Central memory CD8-positive, alpha-beta T cell (primary cell): Measurements from ENCODE around the gene SPINK2.

Experiments
- ATAC-seq: fragments of 150-1000 bp; cut with Tn5 transposase; replicated peaks from 2 replicates; pipeline ENCODE4 v1.10.0; 2022; ENCODE audit warnings: mild to moderate bottlenecking, moderate FRiP score, moderate number of reproducible peaks; ENCODE audit not compliant: poor library complexity, severe bottlenecking; ENCODE audit errors: extremely low read depth
- DNase-seq, 2 donors: peaks; one replicate each; pipeline ENCODE4 v3.0.0; 2021; ENCODE audit warnings: low spot score in 2 of 2
- H3K27ac Mint-ChIP-seq: one replicate; pipeline ENCODE4 v1.8.0; 2022; ENCODE audit warnings: low read depth, mild to moderate bottlenecking, moderate library complexity, mixed read lengths
- H3K27me3 Mint-ChIP-seq: one replicate; pipeline ENCODE4 v1.8.0; 2022; ENCODE audit warnings: mixed read lengths
- H3K36me3 Mint-ChIP-seq: one replicate; pipeline ENCODE4 v1.8.0; 2022; ENCODE audit warnings: mild to moderate bottlenecking, moderate library complexity, mixed read lengths; ENCODE audit not compliant: insufficient read depth
- H3K4me1 Mint-ChIP-seq: one replicate; pipeline ENCODE4 v1.8.0; 2022; ENCODE audit warnings: mixed read lengths
- H3K4me3 Mint-ChIP-seq: one replicate; pipeline ENCODE4 v1.8.0; 2022; ENCODE audit warnings: mild to moderate bottlenecking, moderate library complexity, mixed read lengths
- H3K9me3 Mint-ChIP-seq: one replicate; pipeline ENCODE4 v1.8.0; 2022; ENCODE audit warnings: mixed read lengths

SPINK2 gene

DNA sequence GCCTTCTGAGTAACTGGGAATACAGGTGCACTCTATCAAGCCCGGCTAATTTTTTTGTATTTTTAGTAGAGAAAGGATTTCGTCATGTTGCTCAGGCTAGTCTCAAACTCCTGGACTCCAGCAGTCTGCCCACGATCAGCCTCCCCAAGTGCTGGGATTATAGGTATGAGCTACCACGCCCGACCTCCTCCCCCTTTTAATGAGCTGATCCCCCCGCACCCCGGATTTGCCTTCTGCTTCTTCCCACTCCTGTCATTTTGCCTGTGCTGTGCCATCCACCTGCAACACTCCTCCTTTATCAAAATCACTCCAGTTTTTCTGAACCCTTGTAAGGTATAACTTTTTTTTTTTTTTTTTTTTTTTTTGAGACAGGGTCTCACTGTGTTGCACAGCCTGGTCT is 33.4 kb downstream of the SPINK2 start:
- ATAC-seq (no peak), DNase-seq (no peak)
- H3K36me3 Mint-ChIP-seq = no peaks in the 10 kb centered on the region
- H3K4me1 Mint-ChIP-seq = no peaks in the 10 kb centered on the region
- H3K9me3 Mint-ChIP-seq = no peaks in the 10 kb centered on the region
- H3K4me3 Mint-ChIP-seq = no peak overlapping the region
- no peak overlapping the region for H3K27ac Mint-ChIP-seq
- H3K27me3 Mint-ChIP-seq = no peaks in the 10 kb centered on the region

DNA sequence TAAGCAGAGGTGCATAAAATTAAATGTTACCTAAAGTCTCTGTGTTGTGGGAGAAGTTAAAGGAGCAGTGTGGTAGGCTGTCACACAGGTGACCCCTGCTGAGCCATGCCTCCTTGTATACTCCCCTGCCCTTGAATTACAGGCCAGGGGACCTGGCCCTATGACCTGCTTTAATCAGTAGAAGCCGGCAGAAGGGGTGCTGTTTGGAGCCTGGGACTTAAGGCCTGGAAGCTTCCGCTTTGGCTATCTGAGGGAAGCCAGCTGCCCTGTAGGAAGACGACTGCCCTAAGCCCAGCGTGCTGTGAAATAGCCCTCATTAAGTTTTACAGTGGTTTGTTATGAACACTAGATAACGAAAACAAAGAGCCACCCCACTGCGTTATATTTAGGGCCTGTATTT is 34.1 kb downstream of the SPINK2 start:
- H3K27ac Mint-ChIP-seq = no peak overlapping the region
- no peak for DNase-seq
- no peaks in the 10 kb centered on the region for H3K4me1 Mint-ChIP-seq
- no peak overlapping the region for H3K4me3 Mint-ChIP-seq
- no peaks in the 10 kb centered on the region for H3K27me3 Mint-ChIP-seq
- no peaks in the 10 kb centered on the region for H3K9me3 Mint-ChIP-seq
- H3K36me3 Mint-ChIP-seq = no peaks in the 10 kb centered on the region
- no peak for ATAC-seq

DNA sequence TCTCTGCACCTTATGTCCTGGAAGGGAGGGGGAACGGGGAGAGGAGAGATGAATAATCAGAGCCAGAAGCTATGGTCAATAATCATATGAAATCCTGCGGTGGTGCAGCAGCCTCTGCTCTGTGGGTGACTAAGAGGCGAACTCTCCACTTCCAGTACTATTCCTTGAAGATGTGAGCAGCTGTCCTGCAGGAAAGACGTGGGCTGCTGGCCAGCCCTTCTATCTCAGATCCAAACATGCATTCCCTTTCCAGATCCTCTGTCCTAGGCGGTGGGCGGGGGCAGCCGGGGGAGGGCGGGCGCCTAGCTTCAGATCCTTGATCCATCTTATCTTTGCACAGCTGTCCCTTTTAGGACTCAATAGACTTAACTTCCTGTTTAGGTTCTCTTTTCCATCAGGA is 34.5 kb downstream of the SPINK2 start:
- H3K9me3 Mint-ChIP-seq = no peaks in the 10 kb centered on the region
- ATAC-seq (no peak), DNase-seq (no peak)
- H3K4me3 Mint-ChIP-seq = no peak overlapping the region
- no peak overlapping the region for H3K27ac Mint-ChIP-seq
- H3K4me1 Mint-ChIP-seq = no peaks in the 10 kb centered on the region
- no peaks in the 10 kb centered on the region for H3K27me3 Mint-ChIP-seq
- H3K36me3 Mint-ChIP-seq = no peaks in the 10 kb centered on the region

- H3K9me3 Mint-ChIP-seq = no peaks in the 10 kb centered on the region
- no peaks in the 10 kb centered on the region for H3K36me3 Mint-ChIP-seq
- ATAC-seq = no peak
- H3K4me3 Mint-ChIP-seq = no peak overlapping the region
- no peak for DNase-seq
- H3K4me1 Mint-ChIP-seq = no peaks in the 10 kb centered on the region
- H3K27me3 Mint-ChIP-seq = no peaks in the 10 kb centered on the region
- H3K27ac Mint-ChIP-seq = no peak overlapping the region
These were observed 37.5 kb downstream of the SPINK2 start for GRCh38 chr4:56783986-56784385.

GRCh38 chr4:56782019-56782418 is 39.5 kb downstream of the SPINK2 start:
- Mint-ChIP-seq H3K9me3 (no peaks in the 10 kb centered on the region), H3K36me3 (no peaks in the 10 kb centered on the region), H3K4me3 (no peak overlapping the region), H3K27ac (no peak overlapping the region), H3K27me3 (no peaks in the 10 kb centered on the region), H3K4me1 (no peaks in the 10 kb centered on the region)
- DNase-seq (no peak), ATAC-seq (no peak)

GRCh38 chr4:56773346-56773745 is 48.2 kb downstream of the SPINK2 start:
- Mint-ChIP-seq H3K4me1 (no peaks in the 10 kb centered on the region), H3K36me3 (peaks cover 2% of the 10 kb centered on the region), H3K27ac (no peak overlapping the region), H3K9me3 (no peaks in the 10 kb centered on the region), H3K4me3 (no peak overlapping the region), H3K27me3 (no peaks in the 10 kb centered on the region)
- no peak for ATAC-seq
- no peak for DNase-seq

DNA sequence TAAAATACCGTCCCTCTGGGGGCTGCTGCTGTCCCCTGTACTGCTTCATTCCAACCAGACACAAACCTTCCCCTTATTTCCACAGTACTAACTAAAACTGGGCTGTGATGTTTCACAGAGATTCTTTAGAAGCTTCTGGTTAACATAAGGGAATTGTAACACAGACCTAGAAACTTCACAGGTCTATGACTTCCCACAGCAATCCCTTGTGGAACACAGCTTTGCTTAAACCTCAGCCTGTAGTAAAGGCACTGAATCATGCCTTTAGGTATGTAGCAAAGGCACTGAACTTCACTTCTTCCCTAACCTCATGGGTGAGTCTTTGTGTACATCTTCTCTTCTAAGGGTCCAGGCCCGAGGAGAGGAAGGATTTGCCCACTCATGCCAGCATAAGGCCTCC is 49.4 kb downstream of the SPINK2 start:
- Mint-ChIP-seq H3K4me3 (no peak overlapping the region), H3K9me3 (no peaks in the 10 kb centered on the region), H3K27ac (no peak overlapping the region), H3K36me3 (peaks cover 2% of the 10 kb centered on the region), H3K4me1 (no peaks in the 10 kb centered on the region), H3K27me3 (no peaks in the 10 kb centered on the region)
- ATAC-seq = no peak
- no peak for DNase-seq

DNA sequence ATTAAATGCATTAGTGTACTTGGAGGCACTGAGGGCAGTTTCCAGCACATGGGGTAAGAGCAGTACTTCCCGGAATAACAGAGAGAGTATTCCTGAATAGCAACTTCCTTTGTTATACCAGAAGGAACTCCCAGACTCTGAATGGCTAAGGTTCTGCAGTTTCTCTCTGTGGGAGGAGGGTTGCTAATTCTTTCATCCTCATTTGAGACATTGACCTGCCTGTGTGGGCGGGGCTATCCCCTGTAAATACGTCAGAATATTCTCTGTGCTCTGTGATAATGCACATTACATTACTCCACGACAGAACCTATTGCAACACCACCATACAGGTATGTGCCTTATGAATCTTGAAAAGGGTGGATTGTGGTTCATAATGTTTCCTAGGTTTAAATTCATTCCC is 52.7 kb downstream of the SPINK2 start:
- H3K4me1 Mint-ChIP-seq = peaks cover 8% of the 10 kb centered on the region
- H3K36me3 Mint-ChIP-seq = peaks cover 2% of the 10 kb centered on the region
- no peaks in the 10 kb centered on the region for H3K27me3 Mint-ChIP-seq
- no peaks in the 10 kb centered on the region for H3K9me3 Mint-ChIP-seq
- no peak for DNase-seq
- no peak overlapping the region for H3K4me3 Mint-ChIP-seq
- H3K27ac Mint-ChIP-seq = no peak overlapping the region
- no peak for ATAC-seq

DNA sequence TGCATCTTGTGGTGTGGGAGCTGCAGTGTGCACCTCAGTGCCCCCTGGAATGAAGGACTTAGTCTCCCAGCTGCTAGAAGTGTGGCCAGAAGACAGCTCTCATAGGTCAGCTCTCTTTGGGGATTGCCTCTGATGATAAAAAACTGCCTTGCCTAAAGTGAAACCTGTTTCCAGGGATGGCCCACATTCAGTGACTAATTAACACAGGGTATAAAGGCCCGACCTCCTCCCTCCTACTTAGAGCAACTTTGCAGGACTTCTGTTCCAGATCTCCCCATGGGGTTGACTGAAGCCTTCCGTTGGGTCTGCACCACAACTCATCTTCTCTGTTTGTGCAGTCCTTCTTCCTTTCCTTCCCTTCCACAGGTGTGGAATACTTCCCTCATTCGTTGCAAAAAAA is 53.2 kb downstream of the SPINK2 start:
- DNase-seq (no peak), ATAC-seq (no peak)
- Mint-ChIP-seq H3K27me3 (no peaks in the 10 kb centered on the region), H3K9me3 (no peaks in the 10 kb centered on the region), H3K27ac (no peak overlapping the region), H3K4me3 (no peak overlapping the region), H3K36me3 (peaks cover 2% of the 10 kb centered on the region), H3K4me1 (peaks cover 9% of the 10 kb centered on the region)

DNA sequence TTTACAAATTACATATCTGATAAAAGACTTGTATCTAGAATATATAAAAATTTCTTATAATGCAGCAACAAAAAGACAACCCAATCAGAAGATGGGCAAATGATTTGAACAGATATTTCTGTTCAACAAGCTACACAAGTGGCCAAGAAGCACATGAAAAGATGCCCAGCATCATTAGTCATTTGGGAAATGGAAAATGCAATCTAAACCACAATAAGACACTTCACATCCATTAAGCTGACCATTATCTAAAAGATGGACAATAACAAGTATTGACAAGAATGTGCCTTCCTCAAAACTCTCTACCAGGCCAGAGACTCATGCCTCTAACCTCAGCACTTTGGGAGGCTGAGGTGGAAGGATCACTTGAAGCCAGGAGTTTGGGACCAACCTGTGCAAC is 53.9 kb downstream of the SPINK2 start:
- peaks cover 2% of the 10 kb centered on the region for H3K36me3 Mint-ChIP-seq
- H3K27me3 Mint-ChIP-seq = no peaks in the 10 kb centered on the region

GRCh38 chr4:56764775-56765174 is 56.7 kb downstream of the SPINK2 start:
- ATAC-seq = no peak
- Mint-ChIP-seq H3K9me3 (no peaks in the 10 kb centered on the region), H3K4me3 (no peak overlapping the region), H3K4me1 (peaks cover 31% of the 10 kb centered on the region), H3K27me3 (no peaks in the 10 kb centered on the region), H3K27ac (no peak overlapping the region), H3K36me3 (no peaks in the 10 kb centered on the region)
- DNase-seq = no peak

More for the DNA sequence above, 53.9 kb downstream of the SPINK2 start:
- DNase-seq (no peak), ATAC-seq (no peak)
- Mint-ChIP-seq H3K4me3 (no peak overlapping the region), H3K27ac (no peak overlapping the region), H3K9me3 (no peaks in the 10 kb centered on the region), H3K4me1 (peaks cover 16% of the 10 kb centered on the region)

GRCh38 chr4:56764223-56764622 is 57.3 kb downstream of the SPINK2 start:
- no peaks in the 10 kb centered on the region for H3K36me3 Mint-ChIP-seq
- no peak overlapping the region for H3K4me3 Mint-ChIP-seq
- no peak for DNase-seq
- no peaks in the 10 kb centered on the region for H3K27me3 Mint-ChIP-seq
- no peak for ATAC-seq
- H3K9me3 Mint-ChIP-seq = no peaks in the 10 kb centered on the region
- H3K4me1 Mint-ChIP-seq = peaks cover 34% of the 10 kb centered on the region
- no peak overlapping the region for H3K27ac Mint-ChIP-seq

DNA sequence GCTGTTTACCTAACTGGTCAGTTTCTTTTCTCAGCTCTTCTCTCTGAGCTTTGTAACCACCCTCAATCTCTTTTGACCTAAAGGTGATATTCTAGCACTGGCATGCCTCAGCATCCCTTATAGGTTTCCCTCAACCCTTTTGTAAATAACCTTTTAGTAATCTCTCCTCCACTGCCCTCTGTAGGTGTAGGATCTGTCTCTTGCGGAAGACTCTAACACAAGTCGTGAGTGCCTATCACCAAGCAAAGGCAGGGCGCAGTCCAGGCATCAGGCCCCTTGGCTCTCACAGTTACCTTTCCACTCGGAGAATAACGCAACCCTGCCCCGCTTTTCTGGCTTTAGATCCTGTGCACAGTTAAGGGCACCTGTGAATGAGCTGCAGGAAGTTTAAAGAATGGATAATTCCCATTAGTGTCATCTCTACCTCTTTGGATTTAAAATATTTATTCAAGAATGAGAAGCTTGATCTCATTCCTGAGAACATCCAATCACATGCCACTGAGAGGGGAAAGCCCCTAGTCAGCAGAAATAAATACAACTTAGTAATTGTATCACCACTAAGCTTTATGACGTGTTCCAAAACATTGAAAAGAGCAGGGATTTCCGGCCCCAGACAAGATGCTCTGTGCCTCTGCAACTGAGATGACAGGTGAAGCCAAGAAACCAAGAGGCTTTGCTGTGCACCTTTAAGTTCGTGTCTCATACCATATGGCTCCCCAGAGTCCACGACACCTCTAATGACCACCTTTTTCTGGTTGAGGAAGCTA is 58.8 kb downstream of the SPINK2 start:
- ATAC-seq (peak; percentile 42), DNase-seq (peak in 1 of 2 donors; percentile 16)
- Mint-ChIP-seq H3K4me3 (no peak overlapping the region), H3K36me3 (no peaks in the 10 kb centered on the region), H3K9me3 (no peaks in the 10 kb centered on the region), H3K4me1 (peaks cover 49% of the 10 kb centered on the region), H3K27ac (no peak overlapping the region), H3K27me3 (no peaks in the 10 kb centered on the region)
